HG02870 (cell line): ENCODE data around the gene CKAP4.
"Not testable (repeated sequence)": the region's sequence is repeated elsewhere in the genome, so short reads cannot be mapped to it uniquely, and the experiment has no call there.

Experiments
- ATAC-seq: cut with Tn5 transposase; IDR thresholded peaks from one replicate; pipeline ENCODE4 v1.9.1; 2021; ENCODE audit warnings: mild to moderate bottlenecking, moderate library complexity; ENCODE audit not compliant: unreplicated experiment

Gene CKAP4

DNA sequence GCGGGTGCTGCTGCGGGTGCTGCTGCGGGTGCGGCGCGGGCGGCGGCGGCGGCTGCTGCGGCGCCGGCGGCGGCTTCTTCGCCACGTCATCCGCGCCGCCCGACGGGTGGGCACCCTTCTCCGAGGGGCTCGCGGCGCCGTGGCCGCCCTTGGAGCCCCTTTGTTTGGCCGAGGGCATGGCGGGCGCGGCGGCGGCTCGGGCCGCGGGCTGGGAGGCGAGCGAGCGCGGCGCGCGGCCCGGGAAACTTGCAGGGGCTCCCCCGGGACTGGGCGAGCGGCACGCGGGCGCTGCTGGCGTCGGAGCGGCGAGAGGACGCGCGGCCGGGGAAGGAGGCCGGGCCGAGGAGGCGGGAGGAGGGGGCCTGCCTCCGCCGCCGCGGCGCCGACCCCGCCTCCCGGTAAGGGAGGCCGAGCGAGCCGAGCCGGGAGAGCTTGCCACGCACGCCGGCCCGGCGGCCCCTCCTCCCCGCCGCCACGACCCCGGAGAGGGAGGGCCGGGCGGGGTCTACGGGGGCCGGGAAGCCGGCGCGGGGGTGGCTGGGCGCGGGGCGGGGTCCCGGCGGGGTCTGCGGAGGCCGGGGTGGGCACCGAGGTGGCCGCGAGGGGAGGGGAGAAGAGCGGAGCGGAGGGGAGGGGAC, at the start of gene CKAP4:
TSS of gene CKAP4 (minus strand) at position 347 of the 638 bp plus-strand sequence. CDS start at position 178, 169 bp downstream.
- peak; percentile 35 for ATAC-seq

DNA sequence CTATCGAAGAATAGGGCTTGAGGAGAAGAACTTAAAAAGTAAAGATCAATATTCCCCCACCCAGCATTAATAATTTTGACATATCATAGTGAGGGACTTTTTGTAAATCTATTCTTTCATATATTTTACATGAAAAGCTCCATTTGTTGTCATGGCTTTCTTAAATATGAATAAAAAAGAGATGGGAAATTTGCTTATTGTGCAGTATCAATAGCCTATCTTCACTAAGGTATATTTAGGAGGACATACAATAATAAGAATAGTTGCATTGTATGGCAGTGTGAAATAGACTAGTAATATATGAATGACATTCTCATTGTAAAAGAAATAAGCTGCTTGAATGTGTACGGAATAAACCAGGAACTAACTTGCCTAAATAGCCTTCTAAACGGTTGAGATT, 49.3 kb upstream of the CKAP4 start:
- no peak for ATAC-seq

GRCh38 chr12:106296179-106296877, 48.5 kb upstream of the CKAP4 start:
- no peak for ATAC-seq

- ATAC-seq, result no peak
Observed at GRCh38 chr12:106292339-106292738, 44.5 kb upstream of the CKAP4 start.

- no peak for ATAC-seq
Observed at GRCh38 chr12:106291342-106291741, 43.5 kb upstream of the CKAP4 start.

- ATAC-seq, result no peak
Observed at GRCh38 chr12:106290666-106291065, 42.8 kb upstream of the CKAP4 start.

- no peak for ATAC-seq
Observed at GRCh38 chr12:106289196-106289681, 41.4 kb upstream of the CKAP4 start.

GRCh38 chr12:106288494-106289195, 40.8 kb upstream of the CKAP4 start:
- ATAC-seq, result no peak

GRCh38 chr12:106288101-106288493, 40.3 kb upstream of the CKAP4 start:
- no peak for ATAC-seq

DNA sequence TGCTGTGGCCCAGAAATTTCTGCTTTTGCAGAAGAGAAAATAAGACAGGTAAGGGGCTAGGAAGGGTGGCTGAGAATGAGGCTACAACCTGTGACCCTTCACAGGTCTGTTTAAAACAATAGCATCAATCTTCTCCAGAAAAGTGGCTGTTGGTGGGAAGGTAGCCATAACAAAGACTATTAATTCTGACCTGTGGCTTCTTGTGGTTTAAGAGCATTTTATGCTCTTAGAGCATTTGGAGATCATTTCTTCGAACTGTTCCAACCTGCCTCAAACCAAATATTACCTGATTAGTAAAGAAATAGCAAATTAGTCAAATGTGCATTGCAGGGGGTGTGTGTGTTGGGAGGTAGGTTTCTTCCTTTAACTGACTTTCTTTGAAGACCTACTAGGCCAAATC, 39.5 kb upstream of the CKAP4 start:
- no peak for ATAC-seq

- not testable (repeated sequence) for ATAC-seq
Observed at GRCh38 chr12:106286576-106287162, 38.8 kb upstream of the CKAP4 start.

DNA sequence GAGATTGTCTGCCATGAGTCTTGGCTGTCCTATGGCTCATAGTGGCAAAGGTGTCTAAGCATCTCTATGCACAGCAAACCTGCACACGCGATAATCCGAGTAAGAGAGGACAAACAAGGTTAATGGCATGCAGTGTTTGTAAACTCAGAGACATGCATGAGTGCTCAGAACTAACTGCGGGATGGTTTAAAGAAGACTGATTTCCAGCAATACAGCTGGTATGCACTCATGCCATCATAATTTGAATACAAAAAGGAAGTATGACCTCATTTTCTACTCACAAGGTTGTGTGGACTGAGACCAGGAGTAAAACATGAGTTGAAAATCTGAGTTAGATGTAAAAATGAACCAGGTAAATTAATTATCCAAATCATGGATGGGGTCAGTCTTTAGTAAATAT, 38.2 kb upstream of the CKAP4 start:
- ATAC-seq, result no peak

- no peak for ATAC-seq
Observed at GRCh38 chr12:106284358-106285105, 36.7 kb upstream of the CKAP4 start.

- ATAC-seq, result no peak
Observed at GRCh38 chr12:106282457-106283097, 34.8 kb upstream of the CKAP4 start.

- no peak for ATAC-seq
Observed at GRCh38 chr12:106281804-106282203, 34.0 kb upstream of the CKAP4 start.

- no peak for ATAC-seq
Observed at GRCh38 chr12:106281056-106281782, 33.4 kb upstream of the CKAP4 start.

GRCh38 chr12:106280106-106280505, 32.3 kb upstream of the CKAP4 start:
- ATAC-seq, result no peak

GRCh38 chr12:106276032-106276740, 28.4 kb upstream of the CKAP4 start:
- ATAC-seq, result peak; percentile 79

- no peak for ATAC-seq
Observed at GRCh38 chr12:106275458-106275857, 27.6 kb upstream of the CKAP4 start.
